Smooth muscle cell (in vitro differentiated cells): ENCODE measurements around the gene RAB11FIP4. TPM values are rescaled to one million over a fixed set of nuclear protein-coding genes. Genes with fewer than 3 reads are reported as not detected.

Source experiments
- DNase-seq: peaks from one replicate; lab custom pipeline; 2025; ENCODE audit not compliant: unreplicated experiment; lab: John Stamatoyannopoulos, UW
- H2AFZ ChIP-seq: fragments of 200-600 bp; sonication (generic); 2 replicates; pipeline ENCODE4 v1.6.0; 2016; ENCODE audit warnings: antibody characterized with exemption, low read depth, mild to moderate bottlenecking
- H3F3A ChIP-seq: fragments of 200-600 bp; sonication (generic); 2 replicates; pipeline ENCODE4 v1.6.0; 2017; ENCODE audit warnings: antibody characterized with exemption, low read depth
- H3K27ac ChIP-seq: fragments of 200-600 bp; sonication (generic); 2 replicates; pipeline ENCODE4 v1.5.1; 2016; ENCODE audit warnings: low read depth, mild to moderate bottlenecking
- H3K27me3 ChIP-seq: fragments of 200-600 bp; sonication (generic); 2 replicates; pipeline ENCODE4 v1.6.1; 2016; ENCODE audit warnings: low read depth, mild to moderate bottlenecking
- H3K36me3 ChIP-seq: fragments of 200-600 bp; sonication (generic); 2 replicates; pipeline ENCODE4 v1.5.1; 2016; ENCODE audit warnings: low read depth
- H3K4me1 ChIP-seq: fragments of 200-600 bp; sonication (generic); 2 replicates; pipeline ENCODE4 v1.5.1; 2016; ENCODE audit warnings: low read depth
- H3K4me2 ChIP-seq: fragments of 200-600 bp; sonication (generic); 2 replicates; pipeline ENCODE4 v1.6.0; 2016; ENCODE audit warnings: mild to moderate bottlenecking
- H3K4me3 ChIP-seq: fragments of 200-600 bp; sonication (generic); 2 replicates; pipeline ENCODE4 v1.5.1; 2016; ENCODE audit warnings: mild to moderate bottlenecking
- H3K79me2 ChIP-seq: fragments of 200-600 bp; sonication (generic); 2 replicates; pipeline ENCODE4 v1.6.0; 2016; ENCODE audit warnings: low read depth, mild to moderate bottlenecking
- H3K9ac ChIP-seq: fragments of 200-600 bp; sonication (generic); 2 replicates; pipeline ENCODE4 v1.6.0; 2016; ENCODE audit warnings: low read depth
- H3K9me3 ChIP-seq: fragments of 200-600 bp; sonication (generic); replicated peaks from 2 replicates; pipeline ENCODE4 v1.5.1; 2016; ENCODE audit warnings: low read depth
- H4K20me1 ChIP-seq: fragments of 200-600 bp; sonication (generic); 2 replicates; pipeline ENCODE4 v1.6.0; 2016; ENCODE audit warnings: low read depth
- CTCF ChIP-seq: fragments of 200-600 bp; sonication (generic); IDR thresholded peaks from 2 replicates; pipeline ENCODE4 v1.5.1; 2017; ENCODE audit warnings: borderline replicate concordance, mild to moderate bottlenecking, antibody characterized with exemption; ENCODE audit not compliant: insufficient read depth, poor library complexity, severe bottlenecking
- WGBS: methylation state at CpG from one replicate; pipeline ENCODE4 v1.1.7; 2016; ENCODE audit warnings: low lambda C conversion rate; 5-methylcytosine and 5-hydroxymethylcytosine counted together
- polyA plus RNA-seq: library from polyadenylated mRNA; unstranded; fragments of >200 nt; fragmentation: Nextera tagmentation; extraction: Ambion mirVana; gene quantifications from 2 replicates; pipeline ENCODE4 v1.2.1, GENCODE V29; 2016
- total RNA-seq: library from RNA; depleted of rRNA; stranded (reverse); fragments of >200 nt; gene quantifications from 2 replicates; pipeline ENCODE4 v1.2.3, GENCODE V29; 2014

Gene RAB11FIP4
- total and polyA plus RNA-seq, 2 experiments from 2014 or later, result 0.42 to 2.9 TPM

DNA sequence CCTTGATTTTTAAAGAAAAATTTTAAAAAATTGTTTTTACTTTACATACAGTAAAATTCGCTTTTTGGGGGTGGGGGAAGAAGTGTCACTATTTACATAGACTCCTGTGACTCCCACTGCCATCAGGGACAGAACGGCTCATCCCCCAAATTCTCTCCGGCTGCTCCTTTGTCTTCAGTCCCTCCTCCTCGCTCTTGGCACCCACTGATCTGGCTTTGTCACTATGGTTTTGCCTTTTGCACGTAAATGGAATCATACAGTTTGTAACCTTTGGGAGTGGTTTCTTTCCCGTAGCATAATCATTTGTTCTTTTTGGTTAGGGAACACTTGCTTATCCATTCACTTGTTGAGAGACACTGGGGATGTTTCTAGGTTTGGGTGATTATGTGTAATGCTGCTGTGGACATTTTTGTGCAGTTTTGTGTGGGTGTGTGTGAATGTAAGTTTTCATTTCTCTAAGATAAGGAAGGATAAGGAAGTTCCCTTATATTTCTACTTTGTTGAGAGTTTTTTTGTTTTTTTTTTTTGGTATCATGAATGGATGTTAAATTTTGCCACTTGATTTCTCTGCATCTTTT is 27.4 kb downstream of the RAB11FIP4 start:
- Histone ChIP-seq H3K4me1 (peaks cover 8% of the 10 kb centered on the region), H3K4me2 (no peak overlapping the region), H3K9me3 (no peaks in the 10 kb centered on the region), H3K4me3 (no peak overlapping the region), H3K36me3 (no peaks in the 10 kb centered on the region), H3F3A (no peaks in the 10 kb centered on the region), H4K20me1 (no peaks in the 10 kb centered on the region), H3K27me3 (no peaks in the 10 kb centered on the region), H3K9ac (no peak overlapping the region), H3K79me2 (no peaks in the 10 kb centered on the region), H3K27ac (no peak overlapping the region), H2AFZ (no peak overlapping the region)
- 42% methylated on average over 6 of the region's 6 CpGs for WGBS
- no peak for TF ChIP-seq CTCF
- no peak for DNase-seq

DNA sequence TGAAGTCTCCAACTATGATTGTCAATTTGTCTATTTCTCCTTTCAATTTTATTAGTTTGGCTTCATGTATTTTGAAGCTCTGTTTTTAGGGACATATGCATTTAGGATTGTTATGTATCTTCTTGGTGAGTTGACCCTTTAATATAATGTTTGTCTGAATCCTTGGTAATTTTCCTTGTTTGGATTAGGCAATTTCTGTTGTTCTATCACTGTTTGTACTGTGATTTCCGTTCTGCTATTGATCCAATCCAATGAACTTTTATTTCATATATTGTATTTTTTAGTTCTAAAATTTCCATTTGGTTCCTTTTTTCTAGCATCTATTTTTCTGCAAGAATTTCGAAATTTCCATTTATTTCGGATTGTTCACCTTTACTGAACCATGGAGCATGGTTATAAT is 31.0 kb downstream of the RAB11FIP4 start:
- Histone ChIP-seq H3K9ac (no peak overlapping the region), H3K36me3 (no peaks in the 10 kb centered on the region), H3K4me1 (peaks cover 10% of the 10 kb centered on the region), H3K9me3 (no peaks in the 10 kb centered on the region), H3K4me3 (no peak overlapping the region), H3K27ac (no peak overlapping the region), H3K4me2 (no peak overlapping the region), H3K27me3 (no peaks in the 10 kb centered on the region), H2AFZ (no peak overlapping the region), H4K20me1 (no peaks in the 10 kb centered on the region), H3K79me2 (no peaks in the 10 kb centered on the region), H3F3A (no peaks in the 10 kb centered on the region)
- no peak for DNase-seq
- TF ChIP-seq CTCF, result no peak
- 87% methylated on average over 3 of the region's 3 CpGs for WGBS

DNA sequence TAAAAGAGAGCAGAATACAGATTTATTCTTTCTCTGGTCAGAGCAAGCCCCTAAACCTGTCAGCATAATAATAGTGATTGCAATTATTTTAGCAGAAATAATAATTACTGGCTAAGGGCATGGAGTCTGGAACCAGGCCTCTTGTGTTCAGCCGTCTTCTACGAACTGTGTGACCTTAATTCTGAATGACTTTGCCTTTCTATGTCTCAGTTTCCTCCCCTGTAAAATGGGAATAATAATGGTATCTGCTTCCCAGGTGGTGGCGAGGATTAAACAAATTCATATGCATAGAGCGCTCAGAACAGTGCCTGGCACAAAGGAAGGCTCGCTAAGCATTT is 33.4 kb downstream of the RAB11FIP4 start:
- DNase-seq, result no peak
- Histone ChIP-seq H2AFZ (no peak overlapping the region), H3K36me3 (no peaks in the 10 kb centered on the region), H3K9me3 (no peaks in the 10 kb centered on the region), H3K4me3 (no peak overlapping the region), H3K4me2 (no peak overlapping the region), H3K9ac (no peak overlapping the region), H4K20me1 (no peaks in the 10 kb centered on the region), H3K27me3 (no peaks in the 10 kb centered on the region), H3F3A (no peaks in the 10 kb centered on the region), H3K27ac (no peak overlapping the region), H3K79me2 (no peaks in the 10 kb centered on the region), H3K4me1 (peaks cover 10% of the 10 kb centered on the region)
- no peak for TF ChIP-seq CTCF
- WGBS, result 41% methylated on average over 5 of the region's 5 CpGs

DNA sequence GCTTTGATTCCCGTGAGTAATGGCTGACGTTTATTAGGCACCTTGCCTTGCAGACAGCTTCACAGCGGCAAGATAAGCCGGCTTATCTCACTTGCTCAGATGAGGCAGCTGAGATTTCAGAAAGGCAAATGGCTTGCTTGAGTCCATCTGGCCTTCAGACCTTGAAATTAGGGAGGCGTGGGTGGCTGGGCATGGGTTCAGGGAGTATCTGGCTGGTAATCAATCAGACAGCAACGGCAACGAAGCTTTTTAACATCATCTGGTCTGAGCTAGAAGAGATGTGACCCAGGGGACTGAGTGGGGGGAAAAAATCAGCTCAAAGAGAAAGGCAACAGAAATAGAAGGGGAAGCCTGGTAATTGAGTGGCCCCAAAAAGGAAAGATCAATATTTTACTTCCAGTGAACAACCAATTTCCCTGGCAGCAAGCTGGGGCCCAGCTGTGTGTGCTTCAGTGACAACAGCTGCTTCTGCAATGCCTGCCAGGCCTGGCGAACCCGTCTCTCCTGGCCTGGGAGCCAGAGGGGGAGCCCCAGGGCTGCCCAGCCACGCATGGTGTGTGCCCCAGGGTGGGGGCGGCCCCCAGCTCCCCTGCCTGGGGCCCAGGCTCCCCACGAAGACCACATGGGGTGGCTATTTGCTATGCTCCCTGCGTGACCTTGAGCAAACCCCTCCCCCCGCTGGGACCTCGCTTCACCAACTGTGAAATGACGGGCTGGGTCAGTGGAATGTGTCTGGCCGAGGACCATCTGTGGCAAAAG is 34.0 kb downstream of the RAB11FIP4 start:
- DNase-seq, result no peak
- TF ChIP-seq CTCF, result no peak
- no peaks in the 10 kb centered on the region for H3K36me3 ChIP-seq
- no peak overlapping the region for H3K9ac ChIP-seq
- no peaks in the 10 kb centered on the region for H3K27me3 ChIP-seq
- H3K79me2 ChIP-seq, result no peaks in the 10 kb centered on the region
- no peaks in the 10 kb centered on the region for H3F3A ChIP-seq
- no peaks in the 10 kb centered on the region for H3K9me3 ChIP-seq
- no peak overlapping the region for H3K27ac ChIP-seq
- no peak overlapping the region for H3K4me3 ChIP-seq
- H4K20me1 ChIP-seq, result no peaks in the 10 kb centered on the region
- no peak overlapping the region for H3K4me2 ChIP-seq
- H3K4me1 ChIP-seq, result peaks cover 10% of the 10 kb centered on the region
- no peak overlapping the region for H2AFZ ChIP-seq
- 41% methylated on average over 17 of the region's 17 CpGs for WGBS
